GM10266 (cell line): ENCODE data around the gene ABCG1.
A peak's percentile ranks its signal among the peaks of the same experiment; 100 is the strongest.

ENCODE experiments used
- DNase-seq: peaks from one replicate; pipeline ENCODE4 v3.0.0; 2012; ENCODE audit errors: extremely low spot score
- TF ChIP-seq, protein P1 (sequence below): IDR thresholded peaks from 2 replicates; pipeline ENCODE4 v1.5.1; 2012; ENCODE audit warnings: mild to moderate bottlenecking, low read depth; ENCODE audit not compliant: control insufficient read depth, insufficient read depth; ENCODE audit errors: missing control alignments

The ABCG1 gene

GRCh38 chr21:42216726-42217572 lies 2.0 kb upstream of the ABCG1 start:
- DNase-seq, result no peak
- TF ChIP-seq, protein P1, sequence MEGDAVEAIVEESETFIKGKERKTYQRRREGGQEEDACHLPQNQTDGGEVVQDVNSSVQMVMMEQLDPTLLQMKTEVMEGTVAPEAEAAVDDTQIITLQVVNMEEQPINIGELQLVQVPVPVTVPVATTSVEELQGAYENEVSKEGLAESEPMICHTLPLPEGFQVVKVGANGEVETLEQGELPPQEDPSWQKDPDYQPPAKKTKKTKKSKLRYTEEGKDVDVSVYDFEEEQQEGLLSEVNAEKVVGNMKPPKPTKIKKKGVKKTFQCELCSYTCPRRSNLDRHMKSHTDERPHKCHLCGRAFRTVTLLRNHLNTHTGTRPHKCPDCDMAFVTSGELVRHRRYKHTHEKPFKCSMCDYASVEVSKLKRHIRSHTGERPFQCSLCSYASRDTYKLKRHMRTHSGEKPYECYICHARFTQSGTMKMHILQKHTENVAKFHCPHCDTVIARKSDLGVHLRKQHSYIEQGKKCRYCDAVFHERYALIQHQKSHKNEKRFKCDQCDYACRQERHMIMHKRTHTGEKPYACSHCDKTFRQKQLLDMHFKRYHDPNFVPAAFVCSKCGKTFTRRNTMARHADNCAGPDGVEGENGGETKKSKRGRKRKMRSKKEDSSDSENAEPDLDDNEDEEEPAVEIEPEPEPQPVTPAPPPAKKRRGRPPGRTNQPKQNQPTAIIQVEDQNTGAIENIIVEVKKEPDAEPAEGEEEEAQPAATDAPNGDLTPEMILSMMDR, result no peak

DNA sequence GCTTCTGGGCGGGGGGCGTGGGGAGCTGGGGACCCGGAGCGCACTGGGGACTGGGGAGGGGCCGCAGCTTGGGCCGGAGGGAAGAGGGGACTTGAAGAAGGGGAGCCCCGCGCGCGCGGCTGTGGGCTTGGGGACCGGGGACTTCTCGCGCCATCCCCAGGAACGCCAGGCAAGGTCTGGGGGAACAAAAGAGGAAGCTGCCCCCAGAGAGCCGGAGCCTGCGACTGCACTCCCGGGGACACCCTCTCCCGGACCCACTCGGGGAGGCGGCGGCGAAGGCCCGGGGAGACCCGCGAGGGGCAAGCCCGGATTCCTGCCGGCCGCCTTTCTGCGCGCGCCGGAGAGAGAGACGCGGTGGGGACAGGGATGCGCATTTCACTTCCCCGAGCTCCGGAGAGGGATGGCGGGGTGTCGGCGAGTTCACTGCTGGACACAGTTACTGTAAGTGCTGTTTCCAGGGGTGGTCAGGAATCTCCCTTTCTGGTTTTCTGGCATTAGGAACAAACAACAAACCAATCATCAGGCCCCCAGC lies 732 bp downstream of the ABCG1 start:
- TF ChIP-seq, protein P1, result no peak
- DNase-seq, result peak; percentile 58

- peak; percentile 66 for DNase-seq
Measured at GRCh38 chr21:42220138-42220701, 1.3 kb downstream of the ABCG1 start.

DNA sequence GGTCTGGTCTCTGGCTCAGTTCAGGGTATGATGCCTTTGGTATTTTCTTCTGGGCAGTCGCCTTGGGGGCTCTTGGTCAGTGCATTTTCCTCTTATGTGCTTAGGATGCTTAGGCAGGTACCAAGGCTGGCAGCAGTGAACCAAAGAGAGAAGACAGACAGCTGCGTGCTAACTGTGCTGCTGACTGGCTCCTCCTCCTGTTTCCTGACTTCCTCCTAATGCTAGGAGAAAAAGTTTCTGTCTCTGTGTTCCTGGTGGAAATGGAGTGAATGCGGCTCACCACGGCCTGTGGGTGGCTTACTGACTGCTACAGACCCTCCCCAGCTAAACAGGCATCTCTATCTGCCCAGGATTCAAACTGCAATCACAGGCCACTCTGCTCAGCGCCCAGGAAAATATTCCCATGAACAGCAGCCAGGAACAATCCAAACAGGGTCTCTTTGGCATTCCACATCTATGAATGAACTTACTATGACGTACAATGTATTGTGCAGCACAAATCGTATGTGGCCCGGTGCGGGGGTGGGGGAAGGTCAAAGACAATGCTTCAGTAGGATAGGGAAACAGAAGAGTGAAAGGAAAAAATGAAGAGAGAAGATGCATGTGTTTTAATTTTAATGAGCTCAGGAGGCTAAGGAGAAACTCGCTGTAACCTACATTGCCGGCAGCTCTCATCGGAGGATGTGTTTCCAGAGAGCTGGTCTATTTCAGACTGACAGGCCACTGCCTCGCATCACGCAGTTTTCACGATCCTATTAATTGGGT lies 2.8 kb downstream of the ABCG1 start:
- TF ChIP-seq, protein P1, result no peak
- no peak for DNase-seq

More at GRCh38 chr21:42220138-42220701, 1.3 kb downstream of the ABCG1 start:
- TF ChIP-seq, protein P1, result no peak

GRCh38 chr21:42222386-42222785 lies 3.4 kb downstream of the ABCG1 start:
- no peak for DNase-seq
- TF ChIP-seq, protein P1, result no peak

GRCh38 chr21:42222821-42223390 lies 4.0 kb downstream of the ABCG1 start:
- no peak for DNase-seq
- TF ChIP-seq, protein P1, result no peak
